HUDEP-2 (cell line): ENCODE data around the gene DENND4C.
"Not testable (repeated sequence)": the region's sequence is repeated elsewhere in the genome, so short reads cannot be mapped to it uniquely, and the experiment has no call there.

Source experiments
- DNase-seq, 76 experiments: peaks; one replicate each; lab custom pipeline; 2025; ENCODE audit not compliant: unreplicated experiment in 76 of 76; lab: John Stamatoyannopoulos, UW

Gene DENND4C

GRCh38 chr9:19358701-19359100 is 128.2 kb downstream of the DENND4C start:
- DNase-seq: no peak

GRCh38 chr9:19369107-19369506 is 138.6 kb downstream of the DENND4C start:
- DNase-seq: no peak

GRCh38 chr9:19371942-19372341 is 141.4 kb downstream of the DENND4C start:
- DNase-seq: peak in 3 of 76 experiments; percentile 8 to 11 (median 11)

- DNase-seq: no peak
These were observed 142.1 kb downstream of the DENND4C start for GRCh38 chr9:19372567-19372966.

DNA sequence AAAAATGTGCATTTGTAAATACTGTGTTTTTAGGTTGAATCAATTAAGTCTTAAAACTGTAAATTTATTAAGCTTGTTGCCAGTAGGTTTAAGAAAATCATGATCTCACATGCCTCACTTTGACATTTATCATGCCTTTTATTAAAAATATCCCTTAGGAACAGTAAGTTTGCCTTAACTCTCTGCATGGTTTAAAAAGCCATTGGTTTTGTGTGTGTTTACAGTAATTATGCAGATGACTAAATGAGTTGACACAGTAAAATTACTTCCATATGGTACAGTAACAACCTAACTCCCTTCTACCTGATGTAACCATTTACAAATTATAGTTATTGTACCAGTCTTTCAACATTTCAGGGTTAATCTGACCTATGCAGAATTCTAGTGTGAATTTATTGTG is 143.0 kb downstream of the DENND4C start:
- DNase-seq: no peak

DNA sequence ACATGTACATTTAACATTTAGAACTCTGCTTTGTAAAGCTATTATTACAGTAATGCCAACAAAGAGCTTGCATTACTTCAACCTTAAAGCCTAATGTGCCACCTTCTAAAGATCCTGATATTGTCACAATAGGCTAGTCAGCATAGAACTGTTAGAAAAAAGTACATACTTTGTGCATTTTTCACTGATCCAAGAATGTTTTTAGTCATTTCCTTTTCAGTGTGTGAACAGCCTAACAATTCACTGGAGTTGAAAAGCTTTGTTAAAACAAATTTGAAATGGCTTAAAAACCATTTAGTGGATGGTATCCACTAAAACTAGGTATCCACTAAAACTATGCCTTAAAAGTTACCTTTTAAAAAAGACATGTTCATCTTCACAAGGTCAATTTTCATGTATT is 145.0 kb downstream of the DENND4C start:
- DNase-seq: no peak

- no peak for DNase-seq
These were observed 146.4 kb downstream of the DENND4C start for GRCh38 chr9:19376931-19377330.

- no peak for DNase-seq
These were observed 147.7 kb downstream of the DENND4C start for GRCh38 chr9:19378164-19378563.

- peak in 3 of 76 experiments; percentile 10 to 29 (median 21) for DNase-seq
These were observed 148.2 kb downstream of the DENND4C start for GRCh38 chr9:19378647-19379046.

- no peak for DNase-seq
These were observed 148.8 kb downstream of the DENND4C start for GRCh38 chr9:19379283-19379682.

- peak in 4 of 76 experiments; percentile 49 to 82 (median 55) for DNase-seq
These were observed 149.2 kb downstream of the DENND4C start for GRCh38 chr9:19379697-19380046.

- DNase-seq: peak in 4 of 76 experiments; percentile 13 to 40 (median 28)
These were observed 150.3 kb downstream of the DENND4C start for GRCh38 chr9:19380826-19381075.

DNA sequence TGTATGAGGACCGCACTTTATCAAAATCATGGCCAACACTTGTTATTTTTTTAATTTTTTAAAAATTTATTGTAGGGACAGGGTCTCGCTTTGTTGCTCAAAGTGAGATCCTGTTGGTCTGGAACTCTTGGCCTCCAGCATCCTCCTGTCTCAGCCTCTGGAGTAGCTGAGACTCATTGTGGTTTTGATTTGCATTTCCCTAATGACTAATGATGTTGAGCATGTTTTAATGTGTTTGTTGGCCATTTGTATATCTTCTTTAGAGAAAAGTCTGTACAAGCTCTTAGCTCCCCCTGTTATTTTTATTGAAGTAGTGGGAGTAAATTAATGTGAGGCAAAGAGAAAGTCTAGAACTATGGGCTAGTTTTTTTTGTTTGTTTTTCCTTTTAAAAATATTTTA is 151.2 kb downstream of the DENND4C start:
- no peak for DNase-seq

- not testable (repeated sequence) for DNase-seq
These were observed 154.7 kb downstream of the DENND4C start for GRCh38 chr9:19385212-19385611.

GRCh38 chr9:19385786-19386501 is 155.5 kb downstream of the DENND4C start:
- DNase-seq: peak in 25 of 76 experiments; percentile 8 to 57 (median 28)

GRCh38 chr9:19386502-19387044 is 156.1 kb downstream of the DENND4C start:
- no peak for DNase-seq

GRCh38 chr9:19387317-19387716 is 156.8 kb downstream of the DENND4C start:
- DNase-seq: no peak

GRCh38 chr9:19389539-19389938 is 159.0 kb downstream of the DENND4C start:
- DNase-seq: not testable (repeated sequence)

DNA sequence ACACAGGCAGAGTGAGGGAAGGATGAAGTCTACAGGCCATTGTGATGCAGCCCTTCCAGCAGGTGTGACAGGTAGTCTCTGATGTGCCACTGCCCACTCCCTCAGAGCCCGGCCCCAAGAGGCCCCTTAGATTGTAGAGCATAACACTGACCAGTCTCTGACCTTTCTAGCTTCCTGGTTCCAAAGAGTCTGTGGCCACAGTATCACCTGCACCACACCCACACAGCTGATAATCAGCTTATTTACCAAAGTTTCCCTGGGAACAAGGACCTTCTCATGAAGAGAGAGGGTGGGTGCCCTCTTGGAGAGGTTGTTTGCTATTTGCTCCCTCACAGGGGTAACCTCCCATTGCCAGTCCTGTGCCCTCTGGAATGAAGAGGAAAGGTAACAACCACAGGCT is 167.4 kb downstream of the DENND4C start:
- no peak for DNase-seq

DNA sequence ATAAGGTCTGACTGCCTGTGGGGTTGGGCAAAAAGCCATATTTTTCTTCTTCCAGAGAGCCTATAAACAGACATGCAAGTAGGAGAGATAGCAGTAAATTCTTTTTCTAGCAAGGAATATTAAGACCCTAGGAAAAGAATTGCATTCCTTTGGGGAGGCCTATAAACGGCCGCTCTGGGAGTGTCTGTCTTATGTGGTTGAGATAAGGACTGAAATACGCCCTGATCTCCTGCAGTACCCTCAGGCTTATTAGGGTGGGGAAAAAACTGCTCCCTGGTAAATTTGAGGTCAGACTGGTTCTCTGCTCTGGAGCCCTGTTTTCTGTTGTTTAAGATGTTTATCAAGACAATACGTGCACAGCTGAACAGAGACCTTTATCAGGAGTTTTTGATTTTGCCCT is 172.7 kb downstream of the DENND4C start:
- peak in 20 of 76 experiments; percentile 2 to 58 (median 20) for DNase-seq

GRCh38 chr9:19404283-19405075 is 174.0 kb downstream of the DENND4C start:
- no peak for DNase-seq

DNA sequence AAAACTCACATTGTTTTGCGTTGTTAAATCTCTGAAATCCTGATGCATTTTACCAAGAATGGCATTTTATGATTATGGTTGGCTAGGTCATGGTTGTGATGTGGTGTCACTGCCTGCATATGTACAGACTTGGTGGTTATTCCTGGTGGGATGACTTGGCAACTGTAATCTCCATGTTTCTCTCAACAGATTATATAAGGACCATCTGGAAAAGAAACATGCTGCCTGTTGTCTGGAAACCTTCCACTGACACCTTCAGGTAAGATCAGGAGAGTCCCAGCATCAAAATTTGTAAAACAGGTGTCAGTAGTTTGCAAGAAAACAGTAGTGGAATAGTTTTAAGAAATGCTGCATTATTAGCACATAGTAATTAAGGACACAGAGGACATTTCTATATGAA is 175.3 kb downstream of the DENND4C start:
- no peak for DNase-seq
